ENCODE data around the gene LCMT1.

DNA sequence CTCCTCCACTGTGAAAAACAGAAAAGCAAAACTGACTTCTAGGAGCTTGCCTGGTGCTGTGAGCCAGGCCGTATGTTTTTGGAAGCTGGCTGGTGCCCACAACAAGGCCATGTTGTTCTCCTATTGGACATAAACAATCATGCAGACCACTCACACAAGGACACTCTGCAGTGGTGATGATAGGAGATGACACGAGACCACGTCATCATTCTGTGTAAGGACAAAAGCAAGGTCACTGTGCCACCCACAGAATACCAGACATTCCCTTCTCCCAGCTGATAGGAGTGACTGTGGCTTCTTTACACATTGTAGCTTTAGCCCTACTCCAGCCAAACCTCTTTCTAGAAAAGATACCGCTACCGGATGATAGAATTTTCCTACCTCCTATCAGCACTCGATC is 47.7 kb upstream of the LCMT1 start:
- TF ChIP-seq NR1H2 (CRISPR knock-in tag; IDR thresholded peaks at IDR 0.05) (no peak), FOXJ3 (CRISPR knock-in tag; IDR thresholded peaks at IDR 0.05; ENCODE audit: borderline replicate concordance) (no peak)
- TF ChIP-seq, protein P1, sequence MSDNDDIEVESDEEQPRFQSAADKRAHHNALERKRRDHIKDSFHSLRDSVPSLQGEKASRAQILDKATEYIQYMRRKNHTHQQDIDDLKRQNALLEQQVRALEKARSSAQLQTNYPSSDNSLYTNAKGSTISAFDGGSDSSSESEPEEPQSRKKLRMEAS (CRISPR knock-in tag; IDR thresholded peaks at IDR 0.05): no peak
- TF ChIP-seq, protein P2, sequence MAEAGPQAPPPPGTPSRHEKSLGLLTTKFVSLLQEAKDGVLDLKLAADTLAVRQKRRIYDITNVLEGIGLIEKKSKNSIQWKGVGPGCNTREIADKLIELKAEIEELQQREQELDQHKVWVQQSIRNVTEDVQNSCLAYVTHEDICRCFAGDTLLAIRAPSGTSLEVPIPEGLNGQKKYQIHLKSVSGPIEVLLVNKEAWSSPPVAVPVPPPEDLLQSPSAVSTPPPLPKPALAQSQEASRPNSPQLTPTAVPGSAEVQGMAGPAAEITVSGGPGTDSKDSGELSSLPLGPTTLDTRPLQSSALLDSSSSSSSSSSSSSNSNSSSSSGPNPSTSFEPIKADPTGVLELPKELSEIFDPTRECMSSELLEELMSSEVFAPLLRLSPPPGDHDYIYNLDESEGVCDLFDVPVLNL (CRISPR knock-in tag; IDR thresholded peaks at IDR 0.05; ENCODE audit: borderline replicate concordance, low read depth): no peak
